NOMO-1 treated with DMSO at 0.1 percent for 48 hours (cell line): Measurements from ENCODE around the gene NUAK1.

Source experiments
- DNase-seq: peaks from one replicate; lab custom pipeline; 2025; ENCODE audit not compliant: unreplicated experiment; lab: John Stamatoyannopoulos, UW

The NUAK1 gene

GRCh38 chr12:106138633-106139421 lies at the start of gene NUAK1:
NUAK1 (minus strand) TSS chr12:106138954; CDS start chr12:106138653, 301 bp downstream.
- DNase-seq: peak; percentile 24

GRCh38 chr12:106188256-106188655 lies 49.5 kb upstream of the NUAK1 start:
- DNase-seq: no peak

- DNase-seq: no peak
Observed at GRCh38 chr12:106187842-106188241, 49.1 kb upstream of the NUAK1 start.

DNA sequence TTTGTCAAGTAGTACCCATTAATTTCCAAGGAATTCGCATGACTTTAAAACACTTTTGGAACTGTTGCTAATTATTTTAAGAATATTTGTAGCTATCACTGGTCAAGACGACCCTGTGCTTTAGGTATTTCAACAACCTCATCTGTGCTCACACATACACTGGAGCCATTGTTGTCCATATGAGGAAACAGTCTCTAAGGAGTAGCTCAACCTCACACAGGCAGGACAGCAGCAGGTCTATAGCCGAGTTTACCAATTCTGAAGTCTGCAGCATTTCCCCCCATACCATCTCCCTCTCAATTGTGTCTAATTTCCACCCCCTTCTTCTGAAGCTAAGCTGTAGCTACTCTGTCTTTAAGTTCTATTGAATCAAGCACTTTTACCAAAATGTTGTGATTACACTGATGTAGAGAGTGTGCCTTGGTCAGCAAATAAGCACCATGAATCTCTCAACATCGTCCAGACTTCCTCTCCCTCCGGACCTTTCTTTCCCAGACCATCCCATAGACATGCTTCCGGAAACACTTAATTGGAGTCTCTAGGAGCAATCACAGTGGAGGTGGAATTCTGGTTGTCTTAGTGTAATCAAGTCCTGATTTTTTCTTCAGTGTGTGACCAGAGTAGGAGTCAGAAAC lies 48.5 kb upstream of the NUAK1 start:
- DNase-seq: no peak

DNA sequence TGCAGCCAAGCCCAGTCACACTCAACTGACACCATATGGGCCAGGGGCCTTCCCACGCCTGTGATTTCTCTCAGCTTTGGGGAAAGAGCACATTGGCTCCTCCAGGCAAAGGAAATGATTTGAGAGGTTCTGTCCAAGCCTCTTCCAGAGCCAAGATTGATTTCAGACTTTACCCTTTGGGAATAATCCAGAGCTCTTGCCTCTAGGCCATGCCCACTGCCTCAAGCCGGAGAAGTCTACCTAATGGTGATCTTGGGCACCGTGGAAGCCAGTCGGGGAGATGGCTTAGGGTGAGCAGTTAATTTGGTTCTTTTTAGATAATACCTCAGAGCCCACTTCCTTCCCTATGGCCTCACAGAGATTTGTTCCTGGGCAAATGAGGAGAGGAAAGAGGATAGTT lies 45.0 kb upstream of the NUAK1 start:
- DNase-seq: no peak

- no peak for DNase-seq
Observed at GRCh38 chr12:106181401-106182114, 42.8 kb upstream of the NUAK1 start.

GRCh38 chr12:106179086-106179485 lies 40.3 kb upstream of the NUAK1 start:
- DNase-seq: no peak

DNA sequence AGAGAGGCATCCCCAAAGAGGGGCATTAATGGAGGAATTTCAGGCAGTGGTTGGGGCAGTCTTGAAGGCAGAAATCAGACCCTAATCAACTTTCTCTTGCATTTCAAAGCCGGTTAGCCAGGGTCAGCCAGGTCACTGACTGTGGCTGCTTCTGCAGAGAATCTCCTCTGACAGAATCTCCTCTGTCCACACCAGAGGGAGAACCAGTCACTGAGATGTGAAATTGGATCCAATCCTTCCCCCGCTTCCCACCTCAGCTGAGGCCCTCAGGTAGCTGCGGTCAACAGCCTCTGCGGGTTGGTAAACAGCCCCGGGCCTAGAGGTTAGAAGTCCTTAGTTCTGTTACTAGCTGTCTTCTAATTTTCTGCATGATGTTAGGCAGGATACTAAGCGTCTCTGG lies 39.8 kb upstream of the NUAK1 start:
- DNase-seq: no peak

GRCh38 chr12:106176560-106176959 lies 37.8 kb upstream of the NUAK1 start:
- DNase-seq: no peak

DNA sequence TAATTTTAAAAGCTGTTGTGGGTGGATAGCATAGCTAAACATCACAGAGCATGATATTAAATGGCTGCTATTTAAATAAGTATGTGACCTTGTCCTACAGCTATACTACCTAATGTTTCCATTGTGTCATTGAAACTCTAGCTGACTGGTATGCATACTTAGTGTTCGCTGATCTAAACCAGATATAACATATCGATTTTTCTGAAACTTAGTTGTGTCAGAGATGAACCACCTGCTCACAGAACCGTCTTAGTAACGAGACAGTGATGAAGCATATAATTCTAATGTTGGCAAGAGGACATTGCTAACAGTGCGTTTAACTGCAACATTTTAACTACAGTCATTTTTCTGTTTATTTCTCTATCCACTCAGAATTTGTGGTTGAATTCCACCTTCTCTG lies 36.1 kb upstream of the NUAK1 start:
- DNase-seq: no peak

DNA sequence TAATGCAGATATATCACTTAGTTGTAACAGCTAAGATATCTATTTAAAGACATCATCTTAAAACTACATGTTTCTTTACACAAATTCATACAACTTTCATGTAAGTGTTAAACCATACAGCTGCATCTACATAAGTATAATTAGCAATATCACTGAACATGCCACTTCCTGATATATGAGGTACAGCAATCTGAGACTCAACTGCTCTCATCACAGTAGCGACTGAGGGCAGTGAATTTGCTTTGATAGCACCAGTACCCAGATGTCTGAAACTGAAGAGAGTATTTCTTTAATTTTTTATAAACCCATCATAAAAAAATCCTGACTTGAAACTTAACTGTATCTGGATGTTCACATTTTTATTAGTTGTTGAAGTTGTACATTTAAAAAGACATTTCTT lies 34.7 kb upstream of the NUAK1 start:
- DNase-seq: no peak

DNA sequence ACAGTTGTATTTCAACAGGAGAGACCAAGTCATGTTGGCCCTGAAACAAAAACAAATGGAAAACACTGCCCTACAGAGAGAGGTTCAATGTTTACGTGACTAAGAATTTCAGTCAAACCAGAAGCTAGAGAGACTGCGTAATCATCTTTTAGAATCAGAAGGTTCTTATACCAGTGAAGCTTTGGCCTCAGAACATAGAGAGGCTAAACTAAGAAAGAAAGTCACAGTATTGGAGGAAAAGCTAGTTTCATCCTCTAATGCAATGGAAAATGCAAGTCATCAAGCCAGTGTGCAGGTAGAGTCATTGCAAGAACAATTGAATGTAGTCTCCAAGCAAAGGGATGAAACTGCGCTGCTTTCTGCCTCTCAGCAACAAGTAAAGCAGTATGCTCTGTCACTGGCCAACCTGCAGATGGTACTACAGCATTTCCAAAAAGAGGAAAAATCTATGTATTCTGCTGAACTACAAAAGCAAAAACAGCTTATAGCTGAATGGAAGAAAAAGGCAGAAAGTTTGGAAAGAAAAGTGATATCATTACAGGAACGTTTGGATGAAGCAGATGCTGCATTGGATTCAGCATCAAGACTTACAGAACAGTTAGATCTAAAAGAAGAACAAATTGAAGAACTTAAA lies 32.5 kb upstream of the NUAK1 start:
- DNase-seq: no peak

DNA sequence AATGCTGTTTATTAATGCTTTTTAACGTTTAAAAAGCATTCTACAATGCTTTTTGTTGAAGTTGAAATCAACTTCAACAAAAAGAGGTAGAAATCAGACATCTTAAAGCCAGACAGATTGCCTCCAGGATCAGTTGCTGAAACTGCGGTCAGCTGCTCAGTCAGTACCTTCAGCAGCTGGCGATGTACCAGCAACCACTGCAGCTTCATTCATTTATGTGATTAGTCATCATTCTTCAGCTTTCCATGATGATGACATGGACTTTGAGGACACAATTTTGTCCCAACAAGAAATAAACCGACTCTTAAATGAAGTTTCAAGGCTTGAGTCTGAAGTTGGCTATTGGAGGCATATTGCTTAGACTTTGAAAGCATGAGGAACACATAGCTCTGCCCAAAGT lies 31.5 kb upstream of the NUAK1 start:
- peak; percentile 62 for DNase-seq

GRCh38 chr12:106163712-106164111 lies 25.0 kb upstream of the NUAK1 start:
- DNase-seq: no peak

DNA sequence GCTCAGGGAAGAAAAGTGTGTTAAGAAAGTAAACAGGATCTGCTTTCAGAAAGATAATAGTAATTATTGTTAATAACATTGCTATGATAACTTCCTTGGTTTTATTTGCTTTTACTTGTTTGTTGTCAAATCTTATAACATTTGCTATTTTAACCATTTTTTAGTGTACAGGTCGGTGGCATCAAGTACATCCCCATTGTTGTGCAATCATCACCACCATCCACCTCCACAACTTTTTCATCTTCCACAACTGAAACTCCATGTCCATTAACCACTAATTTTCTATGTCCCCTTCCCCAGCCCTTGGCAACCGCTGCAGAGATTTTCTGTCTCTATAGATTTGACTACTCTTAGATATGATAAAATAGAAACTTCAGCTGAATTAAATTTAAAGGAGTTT lies 22.7 kb upstream of the NUAK1 start:
- no peak for DNase-seq

GRCh38 chr12:106160915-106161314 lies 22.2 kb upstream of the NUAK1 start:
- no peak for DNase-seq

DNA sequence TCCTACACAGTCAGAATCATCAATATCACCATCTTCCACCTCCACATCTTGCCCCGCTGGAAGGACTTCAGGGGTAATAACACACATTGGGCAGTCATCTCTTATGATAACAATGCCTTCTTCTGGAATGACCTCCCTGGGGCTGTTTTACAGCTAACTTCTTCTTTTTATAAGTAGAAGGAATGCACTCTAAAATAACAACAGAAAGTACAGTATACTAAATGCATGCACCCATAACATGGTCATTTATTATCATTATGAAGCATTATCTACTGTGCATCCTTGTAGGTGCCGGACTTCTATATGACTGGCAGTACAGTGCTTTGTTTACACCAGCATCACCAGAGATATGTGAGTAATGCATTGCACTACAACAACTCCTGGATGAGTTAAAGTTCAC lies 19.0 kb upstream of the NUAK1 start:
- DNase-seq: no peak

- DNase-seq: no peak
Observed at GRCh38 chr12:106154751-106155273, 16.1 kb upstream of the NUAK1 start.

DNA sequence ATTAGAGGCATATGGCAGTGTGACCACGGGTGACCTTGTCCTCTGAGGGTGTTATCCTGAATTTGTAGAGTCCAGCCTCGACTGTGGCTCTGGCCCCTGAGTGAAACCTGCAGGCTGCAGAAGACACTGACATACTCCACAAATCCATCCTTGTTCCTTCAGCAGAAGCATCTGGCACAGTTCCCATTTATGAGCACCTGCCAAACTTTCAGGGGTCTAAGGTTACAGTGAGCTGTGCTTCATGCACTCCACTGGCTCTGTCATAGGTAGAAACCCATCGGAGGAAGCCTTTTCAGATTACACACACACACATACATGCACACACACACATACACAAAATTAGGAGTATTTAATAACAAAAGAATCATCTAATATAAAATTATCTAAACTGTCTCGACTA lies 13.6 kb upstream of the NUAK1 start:
- no peak for DNase-seq

DNA sequence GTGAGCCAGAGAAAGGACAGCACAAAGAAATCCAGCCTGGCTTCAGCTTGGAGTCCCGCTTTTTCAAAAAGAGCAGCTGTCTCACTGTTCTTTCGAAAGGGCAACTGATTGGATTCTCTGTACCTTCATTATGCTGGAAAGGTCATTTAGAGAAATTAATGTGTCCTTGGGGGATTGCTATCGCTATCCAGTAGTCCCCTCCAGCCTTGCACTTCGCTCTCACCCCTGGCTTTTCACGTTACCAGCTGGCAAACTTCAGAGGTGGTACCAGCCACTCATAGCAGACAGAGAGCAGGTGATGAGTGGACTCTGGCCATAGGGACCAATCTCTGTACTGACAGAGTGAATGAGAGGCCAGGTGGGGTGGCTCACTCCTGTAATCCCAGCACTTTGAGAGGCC lies 11.8 kb upstream of the NUAK1 start:
- no peak for DNase-seq

DNA sequence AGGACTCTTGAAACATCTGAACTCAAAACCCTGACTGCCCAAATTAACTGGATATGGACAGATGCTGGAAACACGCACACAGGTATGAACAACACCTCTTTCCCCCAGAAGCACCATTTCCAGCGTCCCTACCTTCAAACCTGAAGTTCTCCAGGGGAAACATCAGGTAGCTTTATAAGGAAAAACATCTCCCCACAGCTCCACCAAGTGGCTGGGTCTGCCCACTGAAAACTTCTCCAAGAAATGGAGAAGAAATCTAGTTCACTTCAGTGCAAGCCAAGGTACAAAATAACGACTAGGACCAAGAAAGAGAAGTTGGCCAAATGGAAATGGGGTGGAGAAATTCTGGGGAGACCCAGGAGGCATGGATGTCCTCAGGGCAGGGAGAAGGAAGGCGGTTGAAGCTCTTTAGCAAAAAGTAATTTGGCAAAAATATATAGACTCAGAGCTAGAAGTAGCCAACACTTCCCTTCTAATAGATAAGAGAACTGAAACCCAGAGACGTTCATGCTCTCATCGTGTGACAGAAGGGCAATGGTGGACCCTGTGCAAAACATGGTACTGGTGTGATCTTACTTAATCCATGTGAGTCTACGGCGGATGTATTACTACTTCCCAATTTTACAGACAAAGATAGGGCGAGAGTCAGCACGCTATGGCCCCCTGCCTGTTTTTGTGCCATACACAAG lies 10.5 kb upstream of the NUAK1 start:
- DNase-seq: peak; percentile 90
